Activated CD8-positive, alpha-beta memory T cell treated with anti-CD3 and anti-CD28 coated beads, Interleukin-2, amount 10 ng/mL, durations not matched to agents 7 days and 5 days (primary cell): ENCODE results near the gene MEIKIN. TPM values are rescaled to one million over a fixed set of nuclear protein-coding genes. Genes with fewer than 3 reads are reported as not detected.
A peak's percentile ranks its signal among the peaks of the same experiment; 100 is the strongest.

Experiments
- ATAC-seq: fragments of 150-1000 bp; cut with Tn5 transposase; one replicate; pipeline ENCODE4 v1.10.0; 2021; ENCODE audit warnings: moderate library complexity
- CTCF ChIA-PET: fragments of 350-600 bp; sonication (Branson Sonifier 250); formaldehyde crosslinking; loops from one replicate; lab custom pipeline; 2021; ENCODE audit warnings: antibody characterized with exemption; lab: Charles Lee
- DNase-seq: peaks from one replicate; pipeline ENCODE4 v3.0.0-alpha.2; 2020
- H3K27ac Mint-ChIP-seq: one replicate; pipeline ENCODE4 v1.8.0; 2021; ENCODE audit warnings: mild to moderate bottlenecking, mixed read lengths
- H3K27me3 Mint-ChIP-seq: one replicate; pipeline ENCODE4 v1.8.0; 2021; ENCODE audit warnings: mixed read lengths
- H3K36me3 Mint-ChIP-seq: one replicate; pipeline ENCODE4 v1.8.0; 2021; ENCODE audit warnings: mild to moderate bottlenecking, mixed read lengths
- H3K4me1 Mint-ChIP-seq: one replicate; pipeline ENCODE4 v1.8.0; 2021; ENCODE audit warnings: mixed read lengths
- H3K4me3 Mint-ChIP-seq: one replicate; pipeline ENCODE4 v1.8.0; 2021; ENCODE audit warnings: mild to moderate bottlenecking, moderate library complexity, mixed read lengths
- H3K9me3 Mint-ChIP-seq: one replicate; pipeline ENCODE4 v1.8.0; 2022; ENCODE audit warnings: low read depth, mixed read lengths
- total RNA-seq, 2 experiments: library from RNA; stranded (reverse); gene quantifications; one replicate each; pipeline ENCODE4 v1.2.3, GENCODE V29; 2021

Gene MEIKIN
- total RNA-seq, 2 experiments from 2014 or later = not detected

DNA sequence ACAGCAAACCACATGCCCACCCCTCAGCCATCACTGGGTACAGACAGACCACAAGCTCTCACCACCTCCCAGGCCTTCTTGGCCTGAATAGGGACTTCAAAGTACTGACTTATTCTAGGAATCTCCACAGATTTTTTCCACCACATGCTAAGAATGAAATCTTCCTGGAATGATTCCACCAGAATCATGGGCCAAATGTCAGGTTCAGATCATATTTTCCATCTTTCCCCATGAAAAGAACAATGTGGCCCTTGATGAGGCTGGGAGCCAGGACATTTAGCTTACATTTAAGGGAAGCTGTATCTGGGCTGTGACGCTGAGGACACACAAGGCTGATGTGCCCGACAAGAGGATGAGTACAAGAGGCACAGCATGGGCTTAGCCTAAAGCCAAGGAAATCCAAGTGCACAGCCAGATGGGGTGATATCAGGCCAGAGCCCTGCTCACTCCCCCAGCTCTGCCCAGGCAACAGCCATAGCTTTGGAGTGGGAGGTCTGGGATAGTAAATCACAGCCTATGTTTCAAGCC, 37.8 kb upstream of the MEIKIN start:
- DNase-seq (no peak), ATAC-seq (no peak)
- no peaks in the 10 kb centered on the region for H3K9me3 Mint-ChIP-seq
- CTCF ChIA-PET = interaction anchor here (0.6 kb wide), 1 partner anchor 40 kb away, joined by 3 read pairs; no protein-coding TSS in a partner anchor
- H3K27me3 Mint-ChIP-seq = peaks cover 2% of the 10 kb centered on the region
- H3K4me3 Mint-ChIP-seq = no peak overlapping the region
- H3K27ac Mint-ChIP-seq = no peak overlapping the region
- H3K36me3 Mint-ChIP-seq = no peaks in the 10 kb centered on the region
- peaks cover 14% of the 10 kb centered on the region for H3K4me1 Mint-ChIP-seq

DNA sequence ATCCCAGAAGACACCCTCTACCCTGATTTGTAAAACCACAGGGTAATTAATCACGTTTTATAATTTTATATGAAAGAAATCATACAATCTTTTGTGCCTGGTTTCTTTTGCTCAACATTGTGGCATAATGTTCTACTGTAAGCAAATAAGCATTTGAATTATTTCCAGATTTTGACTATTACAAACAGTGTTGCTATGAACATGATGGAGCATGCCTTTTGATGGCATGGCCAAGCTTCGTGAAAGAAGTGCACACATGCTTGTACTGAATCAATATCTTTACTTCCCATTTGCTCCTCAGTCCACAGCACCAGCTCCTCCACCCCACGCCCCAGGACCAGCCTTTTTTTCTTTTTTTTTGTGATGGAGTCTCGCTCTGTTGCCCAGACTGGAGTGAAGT, 36.1 kb upstream of the MEIKIN start:
- DNase-seq = no peak
- Mint-ChIP-seq H3K4me1 (peaks cover 19% of the 10 kb centered on the region), H3K27ac (no peak overlapping the region), H3K9me3 (no peaks in the 10 kb centered on the region), H3K4me3 (no peak overlapping the region), H3K27me3 (peaks cover 2% of the 10 kb centered on the region), H3K36me3 (no peaks in the 10 kb centered on the region)
- ATAC-seq = no peak
- CTCF ChIA-PET = interaction anchor here (0.6 kb wide), 3 partner anchors 13 to 981 kb away, joined by 3 read pairs; no protein-coding TSS in a partner anchor

DNA sequence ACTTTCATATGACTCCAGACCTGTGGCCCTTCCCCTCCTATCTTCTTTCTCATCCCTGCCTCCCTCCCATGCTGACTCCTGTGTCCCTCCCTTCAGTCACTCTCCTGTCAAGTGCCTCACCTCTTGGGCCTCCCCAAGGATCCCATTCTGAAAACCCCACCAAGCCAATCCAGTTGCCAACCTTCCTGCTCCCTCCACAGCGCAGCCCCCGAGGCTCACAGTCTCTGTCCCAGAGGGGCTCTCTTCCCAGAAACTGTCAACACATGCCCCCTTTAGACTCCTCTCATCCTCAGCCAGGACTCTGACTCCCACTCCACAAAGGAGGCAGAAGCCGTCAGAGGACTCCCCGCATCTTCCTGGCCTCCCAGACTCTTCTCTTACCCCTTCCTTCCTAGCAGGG, 35.2 kb upstream of the MEIKIN start:
- DNase-seq = no peak
- ATAC-seq = no peak
- H3K4me1 Mint-ChIP-seq = peaks cover 27% of the 10 kb centered on the region
- no peak overlapping the region for H3K4me3 Mint-ChIP-seq
- CTCF ChIA-PET = interaction anchor here (0.6 kb wide), 1 partner anchor 81 kb away, joined by 3 read pairs; no protein-coding TSS in a partner anchor
- peaks cover 2% of the 10 kb centered on the region for H3K27me3 Mint-ChIP-seq
- no peaks in the 10 kb centered on the region for H3K36me3 Mint-ChIP-seq
- no peaks in the 10 kb centered on the region for H3K9me3 Mint-ChIP-seq
- no peak overlapping the region for H3K27ac Mint-ChIP-seq

DNA sequence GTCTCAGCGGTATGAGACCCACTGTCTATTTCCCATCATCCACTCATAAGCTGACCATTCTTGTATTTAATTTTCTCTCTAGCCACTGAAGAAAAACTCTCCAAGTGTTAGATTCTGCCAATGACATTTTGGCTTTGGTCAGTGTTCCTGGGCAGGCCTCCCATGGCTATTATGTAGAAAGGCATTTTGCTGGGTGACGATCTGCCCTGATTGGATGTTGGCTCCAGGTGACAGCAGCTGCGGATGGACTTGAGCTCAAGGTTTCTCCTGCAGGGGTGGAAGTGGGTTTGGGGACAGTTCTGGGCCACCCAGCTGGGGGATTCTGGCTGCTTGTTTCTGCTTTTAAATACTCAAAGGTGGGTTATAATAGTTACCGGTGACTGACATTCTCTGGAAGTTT, 34.4 kb upstream of the MEIKIN start:
- H3K4me3 Mint-ChIP-seq = no peak overlapping the region
- no peaks in the 10 kb centered on the region for H3K9me3 Mint-ChIP-seq
- ATAC-seq (no peak), DNase-seq (no peak)
- H3K27me3 Mint-ChIP-seq = peaks cover 2% of the 10 kb centered on the region
- CTCF ChIA-PET = interaction anchor here (1.2 kb wide), 1 partner anchor 19 kb away, joined by 4 read pairs; no protein-coding TSS in a partner anchor
- H3K36me3 Mint-ChIP-seq = no peaks in the 10 kb centered on the region
- H3K4me1 Mint-ChIP-seq = peaks cover 36% of the 10 kb centered on the region
- no peak overlapping the region for H3K27ac Mint-ChIP-seq

DNA sequence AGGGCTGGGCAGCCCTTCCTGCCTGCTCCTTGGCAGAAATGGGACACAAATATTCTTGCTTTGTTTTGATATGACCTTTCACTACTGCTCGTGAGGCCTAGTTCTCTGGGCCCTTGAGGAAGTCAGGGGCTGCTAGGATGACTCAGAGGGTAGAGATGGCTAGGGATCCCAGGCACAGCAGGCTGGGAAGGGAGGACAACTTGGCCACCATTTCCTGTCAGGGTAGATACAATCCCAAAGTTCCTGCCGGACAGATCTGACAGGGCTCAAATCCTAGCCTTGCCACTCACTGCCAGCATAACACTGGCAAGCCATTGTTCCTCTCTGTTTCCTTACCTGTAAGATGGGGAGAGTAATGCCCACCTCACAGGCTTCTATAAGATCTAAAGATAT, 31.7 kb upstream of the MEIKIN start:
- Mint-ChIP-seq H3K36me3 (no peaks in the 10 kb centered on the region), H3K9me3 (no peaks in the 10 kb centered on the region), H3K4me1 (peaks cover 30% of the 10 kb centered on the region), H3K4me3 (no peak overlapping the region), H3K27ac (no peak overlapping the region), H3K27me3 (peaks cover 2% of the 10 kb centered on the region)
- ATAC-seq = no peak
- no peak for DNase-seq
- CTCF ChIA-PET = no interaction called here

DNA sequence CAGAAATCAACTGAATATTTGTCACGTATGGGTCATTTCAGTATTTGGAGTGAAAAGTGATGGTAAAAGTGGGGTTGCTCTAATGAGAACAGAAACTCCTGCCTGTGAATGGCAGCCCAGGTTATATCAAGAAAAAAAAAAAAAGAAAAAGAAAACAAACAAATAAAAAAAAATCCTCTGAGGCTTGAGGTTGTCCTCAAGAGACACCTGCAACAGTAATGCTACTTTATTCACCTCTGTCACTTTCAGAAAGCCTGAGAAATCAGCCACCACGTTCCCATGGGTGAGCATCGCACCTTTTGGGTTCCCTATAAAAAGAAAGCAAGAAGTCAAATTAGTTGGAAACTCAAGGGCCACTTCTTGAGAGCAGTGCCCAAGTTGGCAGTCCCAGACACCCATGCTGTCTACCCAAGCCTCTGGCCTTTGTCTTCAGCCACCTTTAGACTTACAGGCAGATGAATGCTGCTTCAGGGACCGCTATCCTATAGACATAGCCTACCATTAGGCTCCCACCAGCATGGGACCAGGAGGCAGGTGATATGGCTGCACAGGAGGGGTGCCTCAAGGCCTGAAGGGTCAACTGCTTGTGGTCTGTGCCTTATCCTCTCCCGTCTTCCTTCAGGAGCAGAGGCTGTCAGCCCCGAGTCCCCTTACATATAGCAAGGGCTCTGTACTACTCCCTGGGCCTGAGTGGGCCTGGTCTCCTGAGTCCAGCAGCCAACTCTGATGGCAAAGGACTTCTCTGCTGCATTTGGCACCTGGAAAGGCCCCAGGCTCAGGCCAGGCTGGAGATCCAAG, 31.1 kb upstream of the MEIKIN start:
- Mint-ChIP-seq H3K4me3 (no peak overlapping the region), H3K36me3 (no peaks in the 10 kb centered on the region), H3K9me3 (no peaks in the 10 kb centered on the region), H3K27me3 (peaks cover 2% of the 10 kb centered on the region), H3K4me1 (peaks cover 30% of the 10 kb centered on the region), H3K27ac (no peak overlapping the region)
- CTCF ChIA-PET = no interaction called here
- ATAC-seq = no peak
- DNase-seq = peak; percentile 35

DNA sequence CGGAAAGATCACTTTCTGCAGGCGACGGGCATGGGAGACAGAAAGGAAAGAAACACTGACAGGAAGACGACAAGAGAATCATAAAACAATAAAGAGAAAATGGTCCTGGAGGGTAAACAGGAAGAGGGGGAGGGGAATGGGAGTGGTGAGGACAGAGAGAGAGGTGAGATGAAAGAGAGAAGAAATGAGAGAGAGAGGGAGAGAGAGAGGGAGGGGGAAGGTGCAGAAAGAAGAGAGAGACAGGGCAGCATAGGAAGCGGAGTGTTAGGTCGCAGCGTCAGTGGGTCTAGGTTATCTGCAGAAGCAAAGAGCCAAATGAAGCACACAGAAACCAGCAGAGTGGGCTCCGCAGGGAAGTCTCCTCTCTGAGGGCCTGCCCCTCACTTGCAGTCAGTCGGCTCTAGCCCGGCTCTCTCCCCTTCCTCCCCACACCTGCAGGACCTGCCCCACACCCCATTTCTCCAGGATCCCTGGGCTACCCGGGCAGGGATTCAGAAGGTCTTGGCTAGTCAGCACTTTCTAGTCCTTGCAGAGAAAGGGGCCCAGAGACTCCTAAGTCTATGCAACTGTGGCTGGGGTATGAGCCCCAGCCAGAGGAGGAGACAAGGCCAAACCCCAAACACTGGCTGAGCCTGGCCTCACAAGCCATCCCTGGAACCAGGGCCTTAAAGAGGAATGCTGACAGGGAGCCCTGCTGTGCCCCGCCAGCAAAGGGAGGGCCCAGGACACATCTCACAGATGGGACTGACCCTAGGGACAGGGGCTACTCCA, 29.7 kb upstream of the MEIKIN start:
- no peaks in the 10 kb centered on the region for H3K9me3 Mint-ChIP-seq
- ATAC-seq (peak; percentile 64), DNase-seq (peak; percentile 59)
- CTCF ChIA-PET = interaction anchor here (0.5 kb wide), 1 partner anchor 164 kb away, joined by 3 read pairs; no protein-coding TSS in a partner anchor
- H3K4me3 Mint-ChIP-seq = peak overlapping the region; percentile 71
- H3K4me1 Mint-ChIP-seq = peaks cover 30% of the 10 kb centered on the region
- H3K27ac Mint-ChIP-seq = peak overlapping the region; percentile 89
- no peaks in the 10 kb centered on the region for H3K36me3 Mint-ChIP-seq
- H3K27me3 Mint-ChIP-seq = peaks cover 2% of the 10 kb centered on the region

DNA sequence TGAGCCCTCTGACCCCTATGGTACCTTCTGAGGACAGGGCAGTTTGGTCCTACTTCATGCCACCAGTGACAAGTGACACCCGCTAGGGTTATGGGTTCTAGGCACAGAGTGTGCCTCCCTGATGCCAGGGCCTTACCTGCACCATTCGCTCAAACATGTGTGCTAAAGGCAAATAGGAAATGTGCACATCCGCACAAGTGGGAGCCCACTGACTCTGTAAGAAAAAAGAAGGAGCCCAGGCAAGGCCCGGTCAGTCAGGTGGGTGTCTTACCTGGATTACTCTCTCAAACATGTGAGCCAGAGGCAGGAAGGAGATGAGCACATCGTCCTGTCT, 29.1 kb upstream of the MEIKIN start:
- Mint-ChIP-seq H3K27me3 (peaks cover 2% of the 10 kb centered on the region), H3K36me3 (no peaks in the 10 kb centered on the region), H3K4me3 (peak overlapping the region; percentile 71), H3K4me1 (peaks cover 30% of the 10 kb centered on the region), H3K9me3 (no peaks in the 10 kb centered on the region), H3K27ac (peak overlapping the region; percentile 89)
- CTCF ChIA-PET = no interaction called here
- ATAC-seq = no peak
- DNase-seq = peak; percentile 41

DNA sequence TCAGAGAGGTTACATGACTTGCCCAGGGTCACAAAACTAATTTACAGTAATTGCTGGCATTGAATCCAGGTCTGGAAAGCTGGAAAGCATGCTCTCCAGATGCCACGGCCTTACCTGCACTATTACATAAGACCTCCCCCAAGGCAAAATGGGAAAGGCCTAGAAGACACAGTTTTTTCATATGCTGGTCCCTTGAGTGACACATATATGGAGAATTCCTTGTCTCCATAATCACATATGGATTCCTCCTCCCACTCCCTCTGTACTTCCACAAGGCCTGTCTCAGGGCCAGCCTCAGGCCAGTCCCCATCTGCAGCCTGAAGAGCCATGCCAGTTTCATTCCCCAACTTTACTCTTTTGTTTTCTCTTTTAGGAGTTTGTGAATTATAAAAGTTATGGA, 28.6 kb upstream of the MEIKIN start:
- CTCF ChIA-PET = no interaction called here
- Mint-ChIP-seq H3K36me3 (no peaks in the 10 kb centered on the region), H3K4me1 (peaks cover 30% of the 10 kb centered on the region), H3K27ac (peak overlapping the region; percentile 89), H3K4me3 (peak overlapping the region; percentile 8), H3K9me3 (no peaks in the 10 kb centered on the region), H3K27me3 (peaks cover 1% of the 10 kb centered on the region)
- DNase-seq (peak; percentile 19), ATAC-seq (no peak)

DNA sequence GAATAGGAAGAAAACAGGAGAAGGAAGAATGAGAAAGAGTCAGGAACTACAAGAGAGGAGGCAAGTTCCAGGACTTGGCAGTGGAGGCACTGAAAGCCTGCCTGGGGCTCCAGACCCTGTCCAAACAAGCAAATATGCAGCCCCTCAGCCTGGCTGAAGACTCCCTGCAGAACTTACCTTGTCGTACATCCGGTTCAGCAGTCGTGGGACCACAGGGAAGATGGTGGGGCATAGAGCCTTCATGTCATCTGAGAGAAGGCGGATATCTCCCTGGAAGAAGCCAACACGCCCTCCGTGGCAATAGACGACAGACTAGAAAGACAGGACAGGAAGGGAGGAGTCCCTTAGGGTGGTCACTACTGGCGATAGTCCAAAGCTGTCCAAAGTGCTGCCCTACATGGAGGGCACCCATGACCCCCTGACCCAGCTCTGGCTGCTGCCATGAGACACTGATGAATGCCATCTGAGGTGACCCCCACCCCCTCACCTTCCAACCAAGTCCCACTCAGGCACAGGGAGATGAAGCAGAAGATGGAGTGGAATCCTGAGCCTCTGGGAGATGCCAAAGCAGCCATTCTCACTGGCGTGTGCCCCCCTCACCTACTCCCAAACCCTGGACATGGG, 27.7 kb upstream of the MEIKIN start:
- H3K4me3 Mint-ChIP-seq = no peak overlapping the region

DNA sequence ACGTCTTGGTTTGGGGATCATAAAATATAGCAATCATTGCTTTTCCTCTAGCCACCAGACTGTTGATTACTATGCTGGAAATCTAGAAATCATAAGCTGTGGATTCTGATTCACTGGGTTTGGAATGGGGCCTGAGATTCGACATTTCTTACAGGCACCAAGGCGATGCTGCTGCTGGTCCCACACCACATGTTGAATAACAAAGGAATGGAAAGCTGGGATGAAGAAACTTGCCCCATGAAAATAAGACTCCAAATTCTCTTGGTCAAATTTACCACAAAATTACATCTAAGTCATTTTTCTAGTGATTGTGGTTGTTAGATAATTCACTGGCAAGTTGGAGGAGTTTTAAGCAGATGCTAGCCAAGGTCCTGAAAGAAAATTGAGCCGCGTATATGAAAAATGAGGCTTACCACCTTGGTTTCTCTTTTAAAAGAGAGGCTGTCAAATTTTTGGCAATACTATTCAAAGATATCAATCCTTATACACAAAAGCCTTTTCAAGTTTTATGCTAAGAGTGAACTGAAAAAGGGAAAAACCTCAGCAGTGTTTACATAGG, 23.0 kb upstream of the MEIKIN start:
- Mint-ChIP-seq H3K27ac (no peak overlapping the region), H3K9me3 (no peaks in the 10 kb centered on the region), H3K27me3 (no peaks in the 10 kb centered on the region), H3K36me3 (no peaks in the 10 kb centered on the region), H3K4me1 (no peaks in the 10 kb centered on the region), H3K4me3 (no peak overlapping the region)
- no peak for ATAC-seq
- CTCF ChIA-PET = interaction anchor here (0.6 to 1.2 kb wide), 2 partner anchors 13 to 379 kb away, joined by 3 read pairs; no protein-coding TSS in a partner anchor
- no peak for DNase-seq

More for the DNA sequence above, 27.7 kb upstream of the MEIKIN start:
- ATAC-seq (no peak), DNase-seq (peak; percentile 35)
- Mint-ChIP-seq H3K36me3 (no peaks in the 10 kb centered on the region), H3K27ac (peak overlapping the region; percentile 35), H3K9me3 (no peaks in the 10 kb centered on the region), H3K4me1 (peaks cover 30% of the 10 kb centered on the region), H3K27me3 (no peaks in the 10 kb centered on the region)
- CTCF ChIA-PET = interaction anchor here (1.2 kb wide), 1 partner anchor 441 kb away, joined by 3 read pairs; no protein-coding TSS in a partner anchor

DNA sequence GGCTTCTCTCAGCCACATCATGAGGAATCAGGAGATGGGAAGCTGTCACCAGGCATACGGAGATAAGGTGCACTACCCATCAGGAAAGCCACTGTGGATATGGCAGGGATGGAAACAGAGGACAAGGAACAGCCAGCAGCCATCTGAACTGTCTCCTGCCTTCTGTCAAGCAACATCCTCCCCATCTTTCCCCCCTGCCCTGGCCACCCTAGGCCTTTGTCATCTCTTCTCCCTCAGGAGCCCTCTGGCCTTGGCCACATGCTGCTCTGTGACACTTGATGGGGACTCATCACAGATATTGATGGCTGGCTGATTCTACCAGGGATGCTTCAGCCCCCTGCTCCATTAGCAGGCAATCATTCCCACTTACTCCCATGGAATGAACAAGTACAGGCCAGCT, 21.1 kb upstream of the MEIKIN start:
- CTCF ChIA-PET = no interaction called here
- Mint-ChIP-seq H3K4me1 (no peaks in the 10 kb centered on the region), H3K27ac (no peak overlapping the region), H3K36me3 (no peaks in the 10 kb centered on the region), H3K27me3 (no peaks in the 10 kb centered on the region), H3K4me3 (no peak overlapping the region), H3K9me3 (no peaks in the 10 kb centered on the region)
- ATAC-seq (no peak), DNase-seq (no peak)
